Calu3 (cell line): ENCODE measurements around the gene SLPI. TPM values are rescaled to one million over a fixed set of nuclear protein-coding genes. Genes with fewer than 3 reads are reported as not detected.

Experiments used
- Bru-seq: library from RNA; stranded (reverse); fragments of 400-500 nt; gene quantifications from one replicate; lab custom pipeline; 2021; lab: Mats Ljungman, UMichigan
- BruChase-seq, 2 experiments: library from RNA; stranded (reverse); fragments of 400-500 nt; gene quantifications; one replicate each; lab custom pipeline; 2021; lab: Mats Ljungman, UMichigan
- BruUV-seq: library from RNA; stranded (reverse); fragments of 400-500 nt; replicated peaks from 2 replicates; lab custom pipeline; 2021; lab: Mats Ljungman, UMichigan
- CTCF ChIA-PET: fragments of 300-600 bp; sonication (Branson Sonifier 250); formaldehyde crosslinking; loops from one replicate; lab custom pipeline; 2022; ENCODE audit warnings: antibody characterized with exemption; lab: Charles Lee
- DNase-seq: peaks from one replicate; pipeline ENCODE4 v3.0.0; 2022
- H3K27ac Mint-ChIP-seq: one replicate; pipeline ENCODE4 v1.8.0; 2022; ENCODE audit warnings: mixed read lengths; ENCODE audit not compliant: unreplicated experiment
- H3K27me3 Mint-ChIP-seq: one replicate; pipeline ENCODE4 v1.8.0; 2022; ENCODE audit warnings: mixed read lengths; ENCODE audit not compliant: unreplicated experiment
- H3K36me3 Mint-ChIP-seq: one replicate; pipeline ENCODE4 v1.8.0; 2022; ENCODE audit warnings: mild to moderate bottlenecking, moderate library complexity, mixed read lengths; ENCODE audit not compliant: insufficient read depth, unreplicated experiment
- H3K4me1 Mint-ChIP-seq: one replicate; pipeline ENCODE4 v1.8.0; 2022; ENCODE audit warnings: mild to moderate bottlenecking, low read depth, mixed read lengths; ENCODE audit not compliant: unreplicated experiment
- H3K4me3 Mint-ChIP-seq: one replicate; pipeline ENCODE4 v1.8.0; 2022; ENCODE audit warnings: mild to moderate bottlenecking, low read depth, moderate library complexity, mixed read lengths; ENCODE audit not compliant: unreplicated experiment
- H3K9me3 Mint-ChIP-seq: one replicate; pipeline ENCODE4 v1.8.0; 2022; ENCODE audit warnings: low read depth, mixed read lengths; ENCODE audit not compliant: unreplicated experiment
- CTCF ChIP-seq: fragments of 200-600 bp; IDR thresholded peaks from one replicate; pipeline ENCODE4 v1.8.0; 2022; ENCODE audit warnings: antibody characterized with exemption; ENCODE audit not compliant: unreplicated experiment
- intact Hi-C: fragments of 100-400 bp; cut with micrococcal nuclease; formaldehyde crosslinking; loops from one replicate; pipeline ENCODE4 v1.10.0; 2022; ENCODE audit not compliant: unreplicated experiment
- long read RNA-seq: library from polyadenylated mRNA; stranded (forward); transcript quantifications from one replicate; pipeline ENCODE4 v2.0.0, GENCODE V29; 2022
- total RNA-seq: library from RNA; stranded (reverse); gene quantifications from 2 replicates; pipeline ENCODE4 v1.2.3, GENCODE V29; 2022

The SLPI gene
- total RNA-seq = 270 and 446 TPM in 2 replicates
- Bru-seq, nascent RNA = percentile 94 among the genes with signal in this experiment
- percentile 94 among the genes with signal in this experiment for BruChase-seq, experiment 1, labeled RNA remaining after a 6-hour chase
- BruChase-seq, experiment 2, labeled RNA remaining after a 2-hour chase = percentile 81 among the genes with signal in this experiment
- long read RNA-seq, transcript SLPI-201 (4 exons, 596 nt) = major isoform, 270 of 374 reads
- long read RNA-seq, partial matches to known transcripts = 91 of 374 reads
- long read RNA-seq, other reads (novel, unspliced or antisense) = 13 of 374 reads

GRCh38 chr20:45254383-45255262 lies at the start of gene SLPI:
TSS of gene SLPI (minus strand) at chr20:45254564. CDS start at chr20:45254543, 21 bp downstream.
- peak; percentile 91 for DNase-seq
- CTCF ChIA-PET = interaction anchor here (0.6 to 3.1 kb wide), 12 partner anchors 9 to 131 kb away, joined by 3 to 26 read pairs (median 6); partner anchors contain the start of gene PI3
- TF ChIP-seq CTCF = no peak
- TSS peak; percentile 85 for BruUV-seq
- no peaks in the 10 kb centered on the region for H3K27me3 Mint-ChIP-seq
- intact Hi-C loops = loop anchor here (5.0 kb wide), 1 partner anchor 38 kb away; no protein-coding TSS in a partner anchor
- no peaks in the 10 kb centered on the region for H3K9me3 Mint-ChIP-seq
- H3K27ac Mint-ChIP-seq = peak within 1 kb of the TSS; percentile 77
- peaks cover 16% of the 10 kb centered on the region for H3K36me3 Mint-ChIP-seq
- peaks cover 42% of the 10 kb centered on the region for H3K4me1 Mint-ChIP-seq
- H3K4me3 Mint-ChIP-seq = peak within 1 kb of the TSS; percentile 57

GRCh38 chr20:45303586-45304463 lies 49.5 kb upstream of the SLPI start:
- CTCF ChIA-PET = interaction anchor here (0.6 to 1.5 kb wide), 3 partner anchors 10 to 469 kb away, joined by 3 to 6 read pairs (median 5); no protein-coding TSS in a partner anchor
- peaks cover 68% of the 10 kb centered on the region for H3K27me3 Mint-ChIP-seq
- H3K27ac Mint-ChIP-seq = no peak overlapping the region
- BruUV-seq = no TSS peak
- H3K4me3 Mint-ChIP-seq = no peak overlapping the region
- DNase-seq = no peak
- H3K4me1 Mint-ChIP-seq = no peaks in the 10 kb centered on the region
- intact Hi-C loops = no loop called here
- no peak for TF ChIP-seq CTCF
- no peaks in the 10 kb centered on the region for H3K36me3 Mint-ChIP-seq
- no peaks in the 10 kb centered on the region for H3K9me3 Mint-ChIP-seq

- TF ChIP-seq CTCF = no peak
- H3K4me3 Mint-ChIP-seq = no peak overlapping the region
- no peak overlapping the region for H3K27ac Mint-ChIP-seq
- intact Hi-C loops = no loop called here
- H3K36me3 Mint-ChIP-seq = no peaks in the 10 kb centered on the region
- H3K4me1 Mint-ChIP-seq = no peaks in the 10 kb centered on the region
- CTCF ChIA-PET = interaction anchor here (0.6 to 1.5 kb wide), 3 partner anchors 9 to 1147 kb away, joined by 3 to 4 read pairs (median 3); no protein-coding TSS in a partner anchor
- H3K27me3 Mint-ChIP-seq = peaks cover 54% of the 10 kb centered on the region
- DNase-seq = no peak
- no peaks in the 10 kb centered on the region for H3K9me3 Mint-ChIP-seq
- BruUV-seq = no TSS peak
Observed at GRCh38 chr20:45301824-45302271, 47.5 kb upstream of the SLPI start.
